GM12878 (cell line): ENCODE measurements around the gene TOGARAM1. TPM values are rescaled to one million over a fixed set of nuclear protein-coding genes. Genes with fewer than 3 reads are reported as not detected.

ENCODE experiments used
- ATAC-seq: fragments of 200-7000 bp; cut with Tn5 transposase; 3 replicates; pipeline ENCODE4 v1.9.1; 2020; ENCODE audit warnings: mild to moderate bottlenecking, moderate library complexity
- BruUV-seq: library from RNA; stranded (reverse); fragments of 400-500 nt; replicated peaks from 2 replicates; lab custom pipeline; 2021; lab: Mats Ljungman, UMichigan
- CTCF ChIA-PET: fragments of 300-600 bp; sonication (Branson Sonifier 250); formaldehyde crosslinking; extraction: SDS; loops from one replicate; lab custom pipeline; 2021; ENCODE audit warnings: inconsistent platforms; lab: Yijun Ruan, JAX
- POLR2A ChIA-PET: fragments of 350-600 bp; formaldehyde crosslinking; extraction: SDS; loops from one replicate; lab custom pipeline; 2021; ENCODE audit warnings: inconsistent platforms; lab: Charles Lee
- RAD21 ChIA-PET: fragments of 300-600 bp; sonication (Branson Sonifier 250); formaldehyde crosslinking; loops from one replicate; lab custom pipeline; 2023; ENCODE audit warnings: antibody characterized with exemption; ENCODE audit not compliant: unreplicated experiment; lab: Charles Lee
- SMC1A ChIA-PET: fragments of 300-600 bp; sonication (Branson Sonifier 250); formaldehyde crosslinking; loops from one replicate; lab custom pipeline; 2023; ENCODE audit not compliant: unreplicated experiment, uncharacterized antibody; lab: Charles Lee
- DNase-seq: peaks from one replicate; pipeline ENCODE4 v3.0.0-alpha.2; 2011; ENCODE audit warnings: low read depth, low spot score
- FAIRE-seq: peaks from 3 replicates; lab custom pipeline; 2011; peaks lifted over from hg19 to GRCh38; lab: Jason Lieb, UNC
- H2AFZ ChIP-seq: 2 replicates; pipeline ENCODE4 v1.6.0; 2011; ENCODE audit warnings: low read depth, low read length, control low read depth; ENCODE audit not compliant: control insufficient read depth
- H3K27ac ChIP-seq: 2 replicates; pipeline ENCODE4 v1.5.1; 2011; ENCODE audit warnings: control low read depth; ENCODE audit not compliant: control insufficient read depth, insufficient read depth
- H3K27me3 ChIP-seq, 2 experiments: replicated peaks in 1 of 2; 2 replicates each; pipeline versions ENCODE4 v1.6.0 to v1.6.1; 2011; ENCODE audit warnings: low read length in 1 of 2; ENCODE audit not compliant: control insufficient read depth in 2 of 2, insufficient read depth in 2 of 2
- H3K36me3 ChIP-seq, 2 experiments: 2 replicates each; pipeline ENCODE4 v1.5.1; 2011; ENCODE audit warnings: low read length in 1 of 2; ENCODE audit not compliant: control insufficient read depth in 2 of 2, insufficient read depth in 2 of 2
- H3K4me1 ChIP-seq: 2 replicates; pipeline ENCODE4 v1.6.1; 2011; ENCODE audit warnings: mild to moderate bottlenecking, low read length, moderate library complexity, mixed read lengths; ENCODE audit not compliant: control insufficient read depth, insufficient read depth
- H3K4me2 ChIP-seq: 2 replicates; pipeline ENCODE4 v1.6.0; 2011; ENCODE audit warnings: control low read depth; ENCODE audit not compliant: control insufficient read depth, insufficient read depth
- H3K4me3 ChIP-seq: fragments of 200-600 bp; sonication (generic); 2 replicates; pipeline ENCODE4 v1.5.1; 2016
- H3K79me2 ChIP-seq: 2 replicates; pipeline ENCODE4 v1.6.0; 2011; ENCODE audit warnings: low read length; ENCODE audit not compliant: control insufficient read depth, insufficient read depth
- H3K9ac ChIP-seq: 2 replicates; pipeline ENCODE4 v1.8.0; 2011; ENCODE audit warnings: low read length, control low read depth, mixed read lengths; ENCODE audit not compliant: control insufficient read depth, insufficient read depth
- H3K9me3 ChIP-seq: replicated peaks from 3 replicates; pipeline ENCODE4 v1.5.1; 2011; ENCODE audit warnings: mild to moderate bottlenecking, low read length; ENCODE audit not compliant: control insufficient read depth, insufficient read depth
- H4K20me1 ChIP-seq: 2 replicates; pipeline ENCODE4 v1.6.0; 2011; ENCODE audit not compliant: control insufficient read depth, insufficient read depth
- SMAD1 ChIP-seq: fragments of 450-650 bp; IDR thresholded peaks from 2 replicates; pipeline ENCODE4 v1.6.1; 2018; ENCODE audit warnings: mild to moderate bottlenecking, low read depth; ENCODE audit not compliant: partially characterized antibody
- ZBTB40 ChIP-seq: fragments of 450-650 bp; IDR thresholded peaks from 2 replicates; pipeline ENCODE4 v1.6.1; 2016; ENCODE audit warnings: mild to moderate bottlenecking, moderate library complexity, borderline replicate concordance
- in situ Hi-C: fragments of 300-500 bp; cut with MboI; formaldehyde crosslinking; loops from 9 replicates; pipeline ENCODE4 v1.14.3; 2018; ENCODE audit warnings: mixed read lengths
- intact Hi-C: fragments of 100-400 bp; cut with micrococcal nuclease; formaldehyde crosslinking; loops from one replicate; pipeline ENCODE4 v1.14.2; 2022; ENCODE audit not compliant: unreplicated experiment
- polyA plus RNA-seq, 11 experiments: library from polyadenylated mRNA; depleted of rRNA in 4 of 11; unstranded in 6 of 11; stranded (reverse) in 5 of 11; fragments of >200 nt; fragmentation: Nextera tagmentation in 4 of 11; fragmentation: Illumina TruSeq in 1 of 11; extraction: Ambion mirVana in 4 of 11; extraction: Trizol in 1 of 11; gene quantifications; 1 replicate in 1 of 11; 2 replicates in 10 of 11; pipeline versions ENCODE4 v1.2.1 to v1.2.3, GENCODE V29; 2011 to 2016; ENCODE audit warnings: inconsistent platforms in 2 of 11, missing spikeins in 2 of 11, low read depth in 1 of 11
- total RNA-seq, 4 experiments: library from RNA; depleted of rRNA in 3 of 4; stranded (reverse); fragments of >200 nt in 3 of 4; fragmentation: Illumina TruSeq in 1 of 4; extraction: Trizol in 1 of 4; gene quantifications; 2 replicates each; pipeline versions ENCODE4 v1.2.1 to v1.2.3, GENCODE V29; 2013 to 2021

The TOGARAM1 gene
- total and polyA plus RNA-seq, 10 of the 15 experiments (the other 5 are each of a cell fraction or from before 2014, with no cell fraction given), result 2.1 to 14.4 (median 7.2) TPM

GRCh38 chr14:44944107-44944506 lies 17.9 kb upstream of the TOGARAM1 start:
- Histone ChIP-seq H4K20me1 (no peaks in the 10 kb centered on the region), H2AFZ (no peak overlapping the region), H3K4me1 (no peaks in the 10 kb centered on the region), H3K36me3 (peaks cover 0 to 14% of the 10 kb centered on the region in 2 experiments; a peak in 3 of 4 replicates), H3K9ac (no peak overlapping the region), H3K4me3 (no peak overlapping the region), H3K9me3 (no peaks in the 10 kb centered on the region; the same call in 2 of the 3 replicates), H3K4me2 (no peak overlapping the region), H3K27me3 (no peaks in the 10 kb centered on the region), H3K79me2 (no peaks in the 10 kb centered on the region; the same call in 1 of the 2 replicates), H3K27ac (no peak overlapping the region)
- intact Hi-C loops (no loop called here), in situ Hi-C loops (no loop called here)
- ChIA-PET CTCF (interaction anchor here (1.0 kb wide), 1 partner anchor 12 kb away, joined by 4 read pairs; no protein-coding TSS in a partner anchor), RAD21 (no interaction called here), SMC1A (interaction anchor here (0.9 to 1.1 kb wide), 3 partner anchors 8 to 174 kb away, joined by 3 read pairs; no protein-coding TSS in a partner anchor), POLR2A (interaction anchor here (0.9 kb wide), 1 partner anchor 18 kb away, joined by 4 read pairs; the partner anchor contains the start of genes KLHL28 and TOGARAM1)
- ATAC-seq, result no peak
- no peak for FAIRE-seq
- BruUV-seq, result no TSS peak
- DNase-seq, result no peak
- TF ChIP-seq ZBTB40 (peak; percentile 82), SMAD1 (no peak)
